Natural killer cell (primary cell): ENCODE measurements around the gene UGT1A8. TPM values are rescaled to one million over a fixed set of nuclear protein-coding genes. Genes with fewer than 3 reads are reported as not detected.

Experiments
- ATAC-seq, 3 donors: fragments of 150-1000 bp in 2 of 3; fragments of 200-7000 bp in 1 of 3; cut with Tn5 transposase; 1 replicate in 1 of 3; 2 replicates in 2 of 3; pipeline ENCODE4 v1.10.0; 2021; ENCODE audit warnings: mild to moderate bottlenecking in 2 of 3, moderate library complexity in 2 of 3
- DNase-seq, 2 donors: peaks; one replicate each; pipeline versions ENCODE4 v3.0.0 to v3.0.0-alpha.2; 2013 to 2021; ENCODE audit warnings: mixed read lengths in 1 of 2
- H3K27ac ChIP-seq: one replicate; pipeline ENCODE4 v1.5.1; 2013; ENCODE audit warnings: mild to moderate bottlenecking, low read length
- H3K27me3 ChIP-seq: one replicate; pipeline ENCODE4 v1.6.1; 2013; ENCODE audit warnings: low read length; ENCODE audit not compliant: control insufficient read depth, insufficient read depth
- H3K36me3 ChIP-seq: one replicate; pipeline ENCODE4 v1.6.1; 2013; ENCODE audit warnings: low read length; ENCODE audit not compliant: control insufficient read depth, insufficient read depth
- H3K4me1 ChIP-seq: one replicate; pipeline ENCODE4 v1.6.1; 2013; ENCODE audit warnings: low read length; ENCODE audit not compliant: control insufficient read depth, insufficient read depth
- H3K4me3 ChIP-seq: one replicate; pipeline ENCODE4 v1.5.1; 2013; ENCODE audit warnings: low read length
- H3K9me3 ChIP-seq: one replicate; pipeline ENCODE4 v1.6.1; 2013; ENCODE audit warnings: low read length; ENCODE audit not compliant: control insufficient read depth, insufficient read depth
- H3K27ac Mint-ChIP-seq, 2 donors: one replicate each; pipeline ENCODE4 v1.8.0; 2022; ENCODE audit warnings: mild to moderate bottlenecking in 2 of 2, mixed read lengths in 2 of 2, moderate library complexity in 1 of 2
- H3K27me3 Mint-ChIP-seq, 2 donors: one replicate each; pipeline ENCODE4 v1.8.0; 2022; ENCODE audit warnings: low read depth in 2 of 2, mixed read lengths in 2 of 2
- H3K36me3 Mint-ChIP-seq: one replicate; pipeline ENCODE4 v1.8.0; 2022; ENCODE audit warnings: mixed read lengths
- H3K4me1 Mint-ChIP-seq, 2 donors: one replicate each; pipeline ENCODE4 v1.8.0; 2022; ENCODE audit warnings: mixed read lengths in 2 of 2
- H3K4me3 Mint-ChIP-seq: one replicate; pipeline ENCODE4 v1.8.0; 2022; ENCODE audit warnings: mild to moderate bottlenecking, moderate library complexity, mixed read lengths
- H3K9me3 Mint-ChIP-seq, 2 donors: one replicate each; pipeline ENCODE4 v1.8.0; 2022; ENCODE audit warnings: mixed read lengths in 2 of 2
- WGBS: methylation state at CpG from one replicate; pipeline ENCODE4 v1.1.7; 2013; ENCODE audit warnings: missing lambda C conversion rate; ENCODE audit not compliant: insufficient coverage; 5-methylcytosine and 5-hydroxymethylcytosine counted together
- intact Hi-C: fragments of 100-400 bp; cut with micrococcal nuclease; formaldehyde crosslinking; loops from one replicate; pipeline ENCODE4 v1.14.2; 2022
- total RNA-seq, 4 donors: library from RNA; stranded (reverse); fragments of 120-200 nt in 1 of 4; gene quantifications; one replicate each; pipeline versions ENCODE4 v1.2.3 to v1.2.4, GENCODE V29; 2013 to 2022
- TF ChIP-seq, protein P1 (sequence below): fragments of 200-600 bp; IDR thresholded peaks from one replicate; pipeline ENCODE4 v1.8.0; 2022; ENCODE audit warnings: antibody characterized with exemption

UGT1A8 gene
- total RNA-seq, 3 donors from 2014 or later (not counting 1 experiment from before 2014, with no cell fraction given) = not detected

DNA sequence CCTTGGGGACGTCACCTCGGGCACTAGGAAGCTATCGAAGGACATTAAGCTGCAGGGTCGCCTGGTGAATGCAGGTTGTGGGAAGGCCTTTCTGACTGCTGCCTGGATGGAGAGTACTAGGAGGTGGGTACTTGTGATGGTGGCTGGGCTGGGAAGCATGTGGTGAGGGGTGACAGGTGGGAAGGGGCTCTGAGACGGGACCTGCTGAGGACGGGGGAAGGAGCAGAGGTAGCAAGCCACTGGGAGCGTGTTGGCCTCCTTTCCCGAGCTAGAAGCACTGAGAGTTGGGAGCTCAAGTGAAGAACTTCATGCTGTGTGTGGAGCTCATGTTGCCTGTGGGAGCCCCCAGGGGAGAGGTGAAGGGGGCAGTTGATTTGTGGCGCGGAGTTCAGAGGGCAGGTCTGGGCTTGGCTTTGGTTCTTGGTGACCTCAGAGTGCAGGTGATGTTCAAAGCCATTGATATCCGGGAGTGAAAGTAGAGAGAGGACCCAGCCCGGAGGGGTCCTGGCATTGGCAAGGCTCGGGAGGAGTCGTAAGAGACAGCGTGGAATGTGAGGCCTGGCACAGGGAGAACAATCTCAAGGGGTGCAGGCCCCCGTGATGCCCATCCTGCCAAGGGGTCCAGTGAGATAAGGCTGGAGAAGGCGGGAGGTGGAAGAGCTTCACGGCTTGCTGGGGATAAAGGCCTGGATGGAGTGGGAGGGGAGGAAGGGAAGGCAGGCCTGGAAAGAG is 173.9 kb downstream of the UGT1A8 start:
- Mint-ChIP-seq H3K4me1 (no peaks in the 10 kb centered on the region), H3K9me3 (no peaks in the 10 kb centered on the region), H3K27ac (no peak overlapping the region), H3K27me3 (peaks cover 2 to 4% of the 10 kb centered on the region in 2 donors), H3K36me3 (no peaks in the 10 kb centered on the region), H3K4me3 (no peak overlapping the region)
- ATAC-seq (no peak), DNase-seq (no peak)
- Histone ChIP-seq H3K4me1 (no peaks in the 10 kb centered on the region), H3K27me3 (no peaks in the 10 kb centered on the region), H3K27ac (no peak overlapping the region), H3K4me3 (no peak overlapping the region), H3K36me3 (no peaks in the 10 kb centered on the region), H3K9me3 (no peaks in the 10 kb centered on the region)
- TF ChIP-seq, protein P1, sequence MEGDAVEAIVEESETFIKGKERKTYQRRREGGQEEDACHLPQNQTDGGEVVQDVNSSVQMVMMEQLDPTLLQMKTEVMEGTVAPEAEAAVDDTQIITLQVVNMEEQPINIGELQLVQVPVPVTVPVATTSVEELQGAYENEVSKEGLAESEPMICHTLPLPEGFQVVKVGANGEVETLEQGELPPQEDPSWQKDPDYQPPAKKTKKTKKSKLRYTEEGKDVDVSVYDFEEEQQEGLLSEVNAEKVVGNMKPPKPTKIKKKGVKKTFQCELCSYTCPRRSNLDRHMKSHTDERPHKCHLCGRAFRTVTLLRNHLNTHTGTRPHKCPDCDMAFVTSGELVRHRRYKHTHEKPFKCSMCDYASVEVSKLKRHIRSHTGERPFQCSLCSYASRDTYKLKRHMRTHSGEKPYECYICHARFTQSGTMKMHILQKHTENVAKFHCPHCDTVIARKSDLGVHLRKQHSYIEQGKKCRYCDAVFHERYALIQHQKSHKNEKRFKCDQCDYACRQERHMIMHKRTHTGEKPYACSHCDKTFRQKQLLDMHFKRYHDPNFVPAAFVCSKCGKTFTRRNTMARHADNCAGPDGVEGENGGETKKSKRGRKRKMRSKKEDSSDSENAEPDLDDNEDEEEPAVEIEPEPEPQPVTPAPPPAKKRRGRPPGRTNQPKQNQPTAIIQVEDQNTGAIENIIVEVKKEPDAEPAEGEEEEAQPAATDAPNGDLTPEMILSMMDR = no peak
- WGBS = 87% methylated on average over 18 of the region's 18 CpGs
- intact Hi-C loops = no loop called here

DNA sequence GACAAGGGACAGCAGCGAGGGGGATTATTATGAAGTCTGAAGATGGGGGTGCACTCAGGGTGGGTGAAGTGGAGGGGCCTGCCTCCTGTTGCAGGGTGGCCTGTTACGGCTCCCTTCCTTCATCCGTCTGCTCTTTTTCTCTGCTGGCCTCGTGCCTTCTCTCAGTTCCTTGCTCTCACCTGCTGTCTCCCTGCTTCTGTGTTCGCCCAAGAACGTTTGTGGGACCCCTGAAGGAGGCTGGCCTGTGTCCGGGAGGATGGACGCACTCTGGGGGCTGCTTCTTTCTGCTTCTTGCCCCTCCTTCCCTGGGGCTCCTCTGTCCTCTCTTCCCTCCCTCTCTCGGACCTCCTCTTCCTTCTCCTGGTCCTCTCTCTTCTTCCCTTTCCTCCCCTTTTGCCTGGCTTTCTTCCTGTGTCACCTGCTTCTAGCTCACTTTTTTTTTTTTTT is 174.5 kb downstream of the UGT1A8 start:
- intact Hi-C loops = no loop called here
- Mint-ChIP-seq H3K36me3 (no peaks in the 10 kb centered on the region), H3K27ac (no peak overlapping the region), H3K27me3 (no peaks in the 10 kb centered on the region), H3K9me3 (no peaks in the 10 kb centered on the region), H3K4me3 (no peak overlapping the region), H3K4me1 (no peaks in the 10 kb centered on the region)
- no peak overlapping the region for H3K27ac ChIP-seq
- ATAC-seq (no peak), DNase-seq (no peak)
- TF ChIP-seq, protein P1 = no peak
- no peaks in the 10 kb centered on the region for H3K4me1 ChIP-seq
- H3K27me3 ChIP-seq = no peaks in the 10 kb centered on the region
- WGBS = 80% methylated on average over 9 of the region's 9 CpGs
- H3K4me3 ChIP-seq = no peak overlapping the region
- H3K9me3 ChIP-seq = no peaks in the 10 kb centered on the region
- no peaks in the 10 kb centered on the region for H3K36me3 ChIP-seq

DNA sequence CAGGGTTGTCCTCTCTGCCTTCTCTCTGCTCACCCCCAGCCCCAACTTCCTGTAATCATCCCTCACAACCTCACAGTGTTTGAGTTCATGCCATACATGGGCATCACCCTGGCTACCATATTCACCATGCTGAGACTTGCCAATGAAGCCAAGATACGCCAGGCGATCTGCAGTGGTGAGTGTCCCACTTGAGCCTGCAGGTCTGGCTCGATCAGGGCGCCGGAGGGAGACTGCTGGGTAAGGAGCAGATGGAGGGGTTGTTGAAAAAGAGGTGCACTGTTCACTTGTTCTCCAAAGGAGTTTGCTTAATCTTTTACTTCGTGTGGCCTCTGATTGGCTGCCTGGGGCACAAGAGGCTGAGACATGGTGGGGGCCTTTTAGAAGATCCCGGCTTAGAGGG is 175.3 kb downstream of the UGT1A8 start:
- WGBS = 93% methylated on average over 7 of the region's 7 CpGs
- Histone ChIP-seq H3K36me3 (no peaks in the 10 kb centered on the region), H3K27ac (no peak overlapping the region), H3K27me3 (no peaks in the 10 kb centered on the region), H3K4me1 (no peaks in the 10 kb centered on the region), H3K4me3 (no peak overlapping the region), H3K9me3 (no peaks in the 10 kb centered on the region)
- Mint-ChIP-seq H3K4me1 (no peaks in the 10 kb centered on the region), H3K9me3 (no peaks in the 10 kb centered on the region), H3K4me3 (no peak overlapping the region), H3K27ac (no peak overlapping the region), H3K36me3 (no peaks in the 10 kb centered on the region), H3K27me3 (no peaks in the 10 kb centered on the region)
- intact Hi-C loops = no loop called here
- TF ChIP-seq, protein P1 = no peak
- DNase-seq (no peak), ATAC-seq (no peak)
